PC-9 (cell line): Measurements from ENCODE around the gene C2orf69. TPM values are rescaled to one million over a fixed set of nuclear protein-coding genes. Genes with fewer than 3 reads are reported as not detected.

Experiments
- BruUV-seq: library from RNA; stranded (reverse); fragments of 400-500 nt; replicated peaks from 2 replicates; lab custom pipeline; 2021; lab: Mats Ljungman, UMichigan
- CTCF ChIA-PET: fragments of 300-600 bp; sonication (Branson Sonifier 250); formaldehyde crosslinking; loops from one replicate; lab custom pipeline; 2022; ENCODE audit warnings: antibody characterized with exemption; lab: Charles Lee
- POLR2A ChIA-PET: fragments of 300-600 bp; sonication (Branson Sonifier 250); formaldehyde crosslinking; loops from one replicate; lab custom pipeline; 2022; ENCODE audit warnings: antibody characterized with exemption; ENCODE audit not compliant: unreplicated experiment; lab: Charles Lee
- DNase-seq, 2 experiments: peaks; one replicate each; pipeline versions ENCODE4 v3.0.0 to v3.0.0-alpha.2; 2015 to 2022; ENCODE audit warnings: mixed read lengths in 1 of 2
- H2AFZ ChIP-seq: fragments of 200-600 bp; sonication (generic); 2 replicates; pipeline ENCODE4 v1.8.1; 2017; ENCODE audit warnings: antibody characterized with exemption
- H3F3A ChIP-seq: fragments of 200-600 bp; sonication (generic); 2 replicates; pipeline ENCODE4 v1.8.1; 2017; ENCODE audit warnings: antibody characterized with exemption, mild to moderate bottlenecking, low read depth; ENCODE audit not compliant: insufficient read depth
- H3K27ac ChIP-seq: fragments of 200-600 bp; sonication (generic); 2 replicates; pipeline ENCODE4 v1.6.1; 2016; ENCODE audit warnings: mixed run types
- H3K27me3 ChIP-seq: fragments of 200-600 bp; sonication (generic); 2 replicates; pipeline ENCODE4 v1.6.1; 2016; ENCODE audit warnings: low read depth, mixed run types; ENCODE audit not compliant: insufficient read depth
- H3K36me3 ChIP-seq: fragments of 200-600 bp; sonication (generic); 2 replicates; pipeline ENCODE4 v1.6.1; 2016; ENCODE audit warnings: low read depth, mixed run types
- H3K4me1 ChIP-seq: fragments of 200-600 bp; sonication (generic); replicated peaks from 2 replicates; pipeline ENCODE4 v1.6.1; 2016; ENCODE audit warnings: mixed run types; ENCODE audit not compliant: insufficient read depth
- H3K4me2 ChIP-seq: fragments of 200-600 bp; sonication (generic); 2 replicates; pipeline ENCODE4 v1.6.1; 2017; ENCODE audit warnings: mixed run types
- H3K4me3 ChIP-seq: fragments of 200-600 bp; sonication (generic); 2 replicates; pipeline ENCODE4 v1.6.1; 2016; ENCODE audit warnings: mixed run types
- H3K79me2 ChIP-seq: fragments of 200-600 bp; sonication (generic); 2 replicates; pipeline ENCODE4 v1.6.1; 2017; ENCODE audit warnings: low read depth, mixed run types
- H3K9me2 ChIP-seq: fragments of 200-600 bp; sonication (generic); 2 replicates; pipeline ENCODE4 v1.8.1; 2017; ENCODE audit warnings: mild to moderate bottlenecking; ENCODE audit not compliant: insufficient read depth
- H3K9me3 ChIP-seq: fragments of 200-600 bp; sonication (generic); 2 replicates; pipeline ENCODE4 v1.8.1; 2016; ENCODE audit warnings: low read depth; ENCODE audit not compliant: insufficient read depth
- H4K20me1 ChIP-seq: fragments of 200-600 bp; sonication (generic); 2 replicates; pipeline ENCODE4 v1.8.1; 2017; ENCODE audit not compliant: insufficient read depth
- EZH2 ChIP-seq: fragments of 200-600 bp; sonication (generic); IDR thresholded peaks from 2 replicates; pipeline ENCODE4 v1.8.0; 2017; ENCODE audit warnings: antibody characterized with exemption, low read depth
- intact Hi-C: fragments of 100-400 bp; cut with micrococcal nuclease; formaldehyde crosslinking; loops from one replicate; pipeline ENCODE4 v1.10.0; 2022; ENCODE audit not compliant: unreplicated experiment
- total RNA-seq: library from RNA; stranded (reverse); gene quantifications from 2 replicates; pipeline ENCODE4 v1.2.3, GENCODE V29; 2021
- TF ChIP-seq, protein P1 (sequence below): fragments of 200-600 bp; sonication (generic); conservative IDR thresholded peaks from 2 replicates; pipeline ENCODE4 v1.6.1; 2017; ENCODE audit warnings: mixed run types, antibody characterized with exemption, mild to moderate bottlenecking, moderate library complexity

Gene C2orf69
- total RNA-seq, 1 experiment from 2014 or later: 14.1 TPM

DNA sequence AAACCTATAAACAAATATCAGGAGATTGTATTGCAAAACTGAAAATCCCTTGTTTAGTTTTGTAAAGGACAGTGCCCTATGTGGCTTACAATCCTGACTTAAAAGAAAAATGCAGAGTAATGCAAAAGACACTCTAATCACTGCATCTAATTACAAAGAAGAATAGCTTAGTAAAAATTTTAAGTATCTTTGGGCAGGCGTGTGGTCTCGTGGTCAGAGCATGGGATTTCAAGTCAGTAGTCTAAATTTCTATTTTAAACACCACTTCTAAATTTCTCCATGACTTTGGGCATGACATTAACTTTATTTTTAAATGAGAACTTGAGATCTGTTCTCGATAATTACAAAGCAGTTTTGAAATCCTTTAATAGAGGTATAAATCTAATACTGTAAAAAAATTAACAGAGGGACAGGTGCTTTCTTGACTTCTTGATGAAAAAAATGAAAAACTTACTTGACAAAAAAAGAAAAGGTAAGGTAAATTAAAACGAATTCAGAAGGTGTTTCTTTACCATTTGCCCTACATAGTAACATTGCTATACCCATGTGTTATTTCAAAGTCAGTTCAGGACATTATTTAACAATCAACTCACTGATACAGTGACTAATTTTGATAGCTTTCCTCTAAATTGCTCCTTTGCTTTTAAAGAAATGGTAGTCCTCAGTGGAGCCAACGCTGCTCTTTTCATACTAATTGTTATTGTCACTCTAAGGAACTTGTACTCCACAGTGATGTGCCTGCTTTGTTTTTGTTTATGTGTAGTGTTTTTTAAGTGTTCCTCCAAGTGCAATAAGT is 42.5 kb upstream of the C2orf69 start:
- intact Hi-C loops: loop anchor here (10.0 kb wide), 1 partner anchor 124 kb away; no protein-coding TSS in a partner anchor
- H2AFZ ChIP-seq: no peak overlapping the region
- H3K27ac ChIP-seq: no peak overlapping the region
- no peaks in the 10 kb centered on the region for H3K4me1 ChIP-seq
- DNase-seq: no peak
- no peaks in the 10 kb centered on the region for H3F3A ChIP-seq
- TF ChIP-seq EZH2: no peak
- TF ChIP-seq, protein P1, sequence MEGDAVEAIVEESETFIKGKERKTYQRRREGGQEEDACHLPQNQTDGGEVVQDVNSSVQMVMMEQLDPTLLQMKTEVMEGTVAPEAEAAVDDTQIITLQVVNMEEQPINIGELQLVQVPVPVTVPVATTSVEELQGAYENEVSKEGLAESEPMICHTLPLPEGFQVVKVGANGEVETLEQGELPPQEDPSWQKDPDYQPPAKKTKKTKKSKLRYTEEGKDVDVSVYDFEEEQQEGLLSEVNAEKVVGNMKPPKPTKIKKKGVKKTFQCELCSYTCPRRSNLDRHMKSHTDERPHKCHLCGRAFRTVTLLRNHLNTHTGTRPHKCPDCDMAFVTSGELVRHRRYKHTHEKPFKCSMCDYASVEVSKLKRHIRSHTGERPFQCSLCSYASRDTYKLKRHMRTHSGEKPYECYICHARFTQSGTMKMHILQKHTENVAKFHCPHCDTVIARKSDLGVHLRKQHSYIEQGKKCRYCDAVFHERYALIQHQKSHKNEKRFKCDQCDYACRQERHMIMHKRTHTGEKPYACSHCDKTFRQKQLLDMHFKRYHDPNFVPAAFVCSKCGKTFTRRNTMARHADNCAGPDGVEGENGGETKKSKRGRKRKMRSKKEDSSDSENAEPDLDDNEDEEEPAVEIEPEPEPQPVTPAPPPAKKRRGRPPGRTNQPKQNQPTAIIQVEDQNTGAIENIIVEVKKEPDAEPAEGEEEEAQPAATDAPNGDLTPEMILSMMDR: no peak
- no peaks in the 10 kb centered on the region for H4K20me1 ChIP-seq
- no peaks in the 10 kb centered on the region for H3K79me2 ChIP-seq
- no TSS peak for BruUV-seq
- H3K4me2 ChIP-seq: no peak overlapping the region
- no peaks in the 10 kb centered on the region for H3K9me3 ChIP-seq
- H3K9me2 ChIP-seq: no peaks in the 10 kb centered on the region
- ChIA-PET CTCF (no interaction called here), POLR2A (no interaction called here)
- no peak overlapping the region for H3K4me3 ChIP-seq
- no peaks in the 10 kb centered on the region for H3K36me3 ChIP-seq
- H3K27me3 ChIP-seq: no peaks in the 10 kb centered on the region

DNA sequence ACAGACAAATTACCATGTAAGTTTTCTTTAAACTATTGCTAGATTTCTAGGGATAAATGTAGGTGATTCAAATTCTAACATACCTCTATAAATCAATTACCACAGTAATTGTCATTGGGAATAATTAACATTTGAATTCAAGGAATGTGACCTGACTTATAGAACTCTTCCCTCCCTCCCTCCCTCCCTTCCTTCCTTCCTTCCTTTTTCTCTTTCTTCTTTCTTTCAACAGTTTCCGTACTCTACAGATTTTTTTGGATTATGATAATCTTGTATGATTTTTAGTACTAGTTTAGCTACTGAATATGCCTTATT is 41.9 kb upstream of the C2orf69 start:
- ChIA-PET POLR2A (no interaction called here), CTCF (no interaction called here)
- Histone ChIP-seq H3K4me3 (no peak overlapping the region), H3K4me1 (no peaks in the 10 kb centered on the region), H4K20me1 (no peaks in the 10 kb centered on the region), H3K36me3 (no peaks in the 10 kb centered on the region), H2AFZ (no peak overlapping the region), H3K79me2 (no peaks in the 10 kb centered on the region), H3K27ac (no peak overlapping the region), H3K9me2 (no peaks in the 10 kb centered on the region), H3F3A (no peaks in the 10 kb centered on the region), H3K27me3 (no peaks in the 10 kb centered on the region), H3K9me3 (no peaks in the 10 kb centered on the region), H3K4me2 (no peak overlapping the region)
- no peak for DNase-seq
- TF ChIP-seq, protein P1: no peak
- TF ChIP-seq EZH2: no peak
- intact Hi-C loops: loop anchor here (10.0 kb wide), 1 partner anchor 124 kb away; no protein-coding TSS in a partner anchor
- BruUV-seq: no TSS peak

DNA sequence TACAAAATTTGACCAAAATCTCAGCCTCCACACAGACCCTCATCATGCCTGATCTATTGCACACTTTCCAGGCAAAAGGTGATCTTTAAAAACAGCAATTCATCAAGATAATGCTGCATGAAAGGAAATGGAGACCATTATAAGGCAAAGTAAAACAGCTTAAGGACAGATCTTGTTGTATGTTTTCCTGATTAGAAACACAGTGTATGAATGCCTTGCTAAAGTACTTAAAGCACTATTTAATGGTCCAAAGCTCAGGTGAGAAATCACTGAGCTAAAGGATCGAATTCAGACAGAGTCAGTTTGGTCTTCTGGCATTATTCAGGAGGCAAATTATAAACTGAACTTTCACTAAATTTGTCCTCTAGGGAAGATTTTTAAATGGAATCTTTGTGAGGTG is 41.4 kb upstream of the C2orf69 start:
- Histone ChIP-seq H3K4me2 (no peak overlapping the region), H3K4me3 (no peak overlapping the region), H3K4me1 (no peaks in the 10 kb centered on the region), H3K9me3 (0 out of 2 replicates have a peak, but pooled peaks cover 1% of the 10 kb centered on the region), H3K27ac (no peak overlapping the region), H4K20me1 (no peaks in the 10 kb centered on the region), H3K36me3 (no peaks in the 10 kb centered on the region), H3K27me3 (no peaks in the 10 kb centered on the region), H2AFZ (0 out of 2 replicates have a peak overlapping the region, but pooled peaks have one; percentile 1), H3K9me2 (no peaks in the 10 kb centered on the region), H3F3A (no peaks in the 10 kb centered on the region), H3K79me2 (no peaks in the 10 kb centered on the region)
- ChIA-PET CTCF (no interaction called here), POLR2A (no interaction called here)
- TF ChIP-seq, protein P1: no peak
- TF ChIP-seq EZH2: no peak
- intact Hi-C loops: loop anchor here (10.0 kb wide), 1 partner anchor 125 kb away; no protein-coding TSS in a partner anchor
- DNase-seq: no peak
- no TSS peak for BruUV-seq
